HG03571 (cell line): ENCODE measurements around the gene DDIT3.
A peak's percentile ranks its signal among the peaks of the same experiment; 100 is the strongest.
"Not testable (repeated sequence)": the region's sequence is repeated elsewhere in the genome, so short reads cannot be mapped to it uniquely, and the experiment has no call there.

Source experiments
- ATAC-seq: cut with Tn5 transposase; IDR thresholded peaks from one replicate; pipeline ENCODE4 v1.9.1; 2021; ENCODE audit not compliant: unreplicated experiment

Gene DDIT3

DNA sequence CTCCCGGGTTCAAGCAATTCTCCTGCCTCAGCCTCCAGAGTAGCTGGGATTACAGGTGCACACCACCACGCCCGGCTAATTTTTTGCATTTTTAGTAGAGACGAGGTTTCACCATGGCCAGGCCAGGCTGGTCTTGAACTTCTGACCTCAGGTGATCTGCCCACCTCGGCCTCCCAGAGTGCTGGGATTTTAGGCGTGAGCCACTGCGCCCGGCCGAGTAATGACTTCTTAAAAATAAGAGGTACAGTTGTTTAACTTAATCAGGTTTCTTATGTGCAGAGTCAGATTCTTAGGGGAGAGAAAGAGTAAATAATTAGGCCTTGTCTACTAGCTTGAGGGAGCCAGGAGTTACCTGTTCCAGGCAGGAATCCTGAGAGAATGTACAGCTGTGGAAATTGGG lies 6.1 kb downstream of the DDIT3 start:
- not testable (repeated sequence) for ATAC-seq

DNA sequence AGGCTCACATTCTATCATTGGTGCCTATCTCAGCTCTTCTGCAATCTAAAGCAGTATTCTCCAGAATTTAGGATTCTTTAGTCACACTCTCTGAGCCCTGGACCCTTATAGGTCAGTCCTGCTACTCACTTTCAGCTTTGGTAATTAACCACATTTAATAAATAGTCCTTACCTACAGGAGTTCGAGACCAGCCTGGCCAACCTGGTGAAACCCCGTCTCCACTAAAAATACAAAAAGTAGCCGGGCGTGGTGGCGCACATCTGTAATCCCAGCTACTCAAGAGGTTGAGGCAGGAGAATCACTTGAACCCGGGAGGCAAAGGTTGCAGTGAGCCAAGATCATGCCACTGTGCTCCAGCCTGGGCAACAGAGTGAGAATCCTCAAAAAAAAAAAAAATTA lies 6.6 kb downstream of the DDIT3 start:
- not testable (repeated sequence) for ATAC-seq

DNA sequence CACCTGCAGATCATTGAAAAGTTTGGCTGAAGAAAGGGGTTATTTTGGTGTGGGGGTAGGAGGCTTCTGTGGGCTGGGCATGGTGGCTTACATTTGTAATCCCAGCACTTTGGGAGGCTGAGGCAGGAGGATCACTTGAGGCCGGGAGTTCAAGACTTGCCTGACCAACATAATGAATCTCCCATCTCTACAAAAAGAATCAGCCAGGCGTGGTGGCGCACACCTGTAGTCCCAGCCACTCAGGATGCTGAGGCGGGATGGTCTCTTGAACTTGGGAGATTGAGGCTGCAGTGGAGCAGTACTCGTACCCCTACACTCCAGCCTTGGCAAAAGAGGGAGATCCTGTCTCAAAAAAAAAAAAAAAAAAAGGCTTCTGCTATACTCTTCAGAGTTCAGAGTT lies 7.0 kb downstream of the DDIT3 start:
- no peak for ATAC-seq

DNA sequence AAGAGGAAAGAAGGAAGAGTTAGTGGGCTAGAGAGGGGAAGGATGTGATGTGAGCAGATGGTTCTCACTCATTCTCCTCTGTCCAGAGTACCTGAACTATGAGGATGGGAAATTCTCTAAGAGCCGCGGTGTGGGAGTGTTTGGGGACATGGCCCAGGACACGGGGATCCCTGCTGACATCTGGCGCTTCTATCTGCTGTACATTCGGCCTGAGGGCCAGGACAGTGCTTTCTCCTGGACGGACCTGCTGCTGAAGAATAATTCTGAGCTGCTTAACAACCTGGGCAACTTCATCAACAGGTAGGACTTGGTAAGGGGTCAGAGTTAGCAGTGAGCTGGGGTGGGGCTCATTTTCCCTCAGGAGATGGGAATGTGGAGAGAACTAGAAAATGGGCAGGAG lies 7.6 kb downstream of the DDIT3 start:
- ATAC-seq = no peak

DNA sequence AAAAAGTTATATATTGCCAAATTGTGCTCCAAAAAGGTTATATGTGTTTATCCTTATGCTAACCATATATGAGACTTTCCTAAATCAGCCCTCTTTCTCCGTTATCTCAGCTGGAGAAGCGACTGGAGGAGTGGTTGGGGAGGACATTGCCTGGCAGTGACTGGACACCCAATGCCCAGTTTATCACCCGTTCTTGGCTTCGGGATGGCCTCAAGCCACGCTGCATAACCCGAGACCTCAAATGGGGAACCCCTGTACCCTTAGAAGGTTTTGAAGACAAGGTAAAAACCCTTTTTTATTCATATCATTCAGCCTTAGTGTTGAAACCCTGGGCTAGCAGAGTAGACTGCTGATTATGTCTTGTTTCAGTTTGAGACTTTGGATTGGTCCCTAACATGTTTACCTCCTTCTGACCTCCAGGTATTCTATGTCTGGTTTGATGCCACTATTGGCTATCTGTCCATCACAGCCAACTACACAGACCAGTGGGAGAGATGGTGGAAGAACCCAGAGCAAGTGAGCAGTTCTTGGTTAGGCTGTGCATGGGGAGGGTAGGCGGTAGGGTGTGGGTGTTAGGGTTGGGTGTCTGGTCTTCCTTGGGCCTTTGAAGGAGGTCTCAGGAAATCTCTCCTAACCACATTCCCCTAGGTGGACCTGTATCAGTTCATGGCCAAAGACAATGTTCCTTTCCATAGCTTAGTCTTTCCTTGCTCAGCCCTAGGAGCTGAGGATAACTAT lies 8.6 kb downstream of the DDIT3 start:
- ATAC-seq = no peak

DNA sequence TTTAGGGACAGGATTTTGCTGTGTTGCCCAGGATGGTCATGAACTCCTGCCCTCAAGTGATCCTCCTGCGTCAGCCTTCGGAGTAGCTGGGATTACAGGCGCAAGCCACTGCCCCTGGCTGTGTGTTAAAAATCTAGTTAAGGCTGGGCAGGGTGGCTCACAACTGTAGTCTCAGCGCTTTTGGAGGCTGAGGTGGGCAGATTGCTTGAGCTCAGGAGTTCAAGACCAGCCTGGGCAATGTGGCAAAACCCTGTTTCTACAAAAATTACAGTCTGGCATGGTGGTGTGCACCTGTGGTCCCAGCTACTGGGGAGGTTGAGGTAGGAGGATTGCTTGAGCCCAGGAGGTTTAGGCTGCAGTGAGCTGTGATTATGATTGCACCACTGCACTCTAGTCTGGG lies 9.2 kb downstream of the DDIT3 start:
- ATAC-seq = no peak

DNA sequence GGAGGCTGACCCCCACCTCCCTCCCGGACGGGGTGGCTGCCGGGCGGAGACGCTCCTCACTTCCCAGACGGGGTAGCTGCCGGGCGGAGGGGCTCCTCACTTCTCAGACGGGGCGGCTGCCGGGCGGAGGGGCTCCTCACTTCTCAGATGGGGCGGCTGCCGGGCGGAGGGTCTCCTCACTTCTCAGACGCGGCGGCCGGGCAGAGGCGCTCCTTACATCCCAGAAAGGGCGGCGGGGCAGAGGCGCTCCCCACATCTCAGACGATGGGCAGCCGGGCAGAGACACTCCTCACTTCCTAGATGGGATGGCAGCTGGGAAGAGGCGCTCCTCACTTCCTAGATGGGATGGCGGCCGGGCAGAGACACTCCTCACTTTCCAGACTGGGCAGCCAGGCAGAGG lies 12.5 kb downstream of the DDIT3 start:
- ATAC-seq = not testable (repeated sequence)

DNA sequence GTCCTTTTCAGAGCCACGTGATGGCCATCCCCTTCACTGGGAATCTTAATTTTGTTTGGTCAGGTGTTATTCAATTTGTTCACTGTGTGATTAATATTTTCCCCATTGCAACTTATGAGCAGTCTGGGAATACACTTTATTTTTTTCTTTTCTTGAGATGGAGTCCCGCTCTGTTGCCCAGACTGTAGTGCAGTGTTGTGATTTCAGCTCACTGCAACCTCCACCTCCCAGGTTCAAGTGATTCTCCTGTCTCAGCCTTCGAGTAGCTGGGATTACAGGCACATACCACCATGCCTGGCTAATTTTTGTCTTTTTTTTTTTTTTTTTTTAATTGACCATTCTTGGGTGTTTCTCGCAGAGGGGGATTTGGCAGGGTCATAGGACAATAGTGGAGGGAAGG lies 13.8 kb downstream of the DDIT3 start:
- not testable (repeated sequence) for ATAC-seq

DNA sequence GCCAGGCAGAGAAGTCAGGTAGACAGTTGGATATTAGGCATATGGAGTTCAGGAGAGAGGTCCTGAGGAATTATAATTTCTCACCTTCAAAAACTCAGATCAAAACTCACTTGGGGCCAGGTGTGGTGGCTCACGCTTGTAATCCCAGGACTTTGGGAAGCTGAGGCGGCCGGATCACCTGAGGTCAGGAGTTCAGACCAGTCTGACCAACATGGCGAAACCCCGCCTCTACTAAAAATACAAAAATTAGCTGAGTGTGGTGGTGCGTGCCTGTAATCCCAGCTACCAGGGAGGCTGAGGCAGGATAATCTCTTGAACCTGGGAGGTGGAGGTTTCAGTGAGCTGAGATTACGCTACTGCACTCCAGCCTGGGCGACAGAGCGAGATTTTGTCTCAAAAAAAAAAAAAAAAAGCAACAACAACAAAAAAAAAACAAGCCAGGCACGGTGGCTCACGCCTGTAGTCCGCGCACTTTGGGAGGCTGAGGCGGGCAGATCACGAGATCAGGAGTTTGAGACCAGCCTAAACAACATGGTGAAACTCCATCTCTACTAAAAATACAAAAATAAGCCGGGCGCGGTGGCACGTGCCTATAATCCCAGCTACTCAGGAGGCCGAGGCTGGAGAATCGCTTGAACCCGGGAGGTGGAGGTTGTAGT lies 17.9 kb downstream of the DDIT3 start:
- ATAC-seq = not testable (repeated sequence)

DNA sequence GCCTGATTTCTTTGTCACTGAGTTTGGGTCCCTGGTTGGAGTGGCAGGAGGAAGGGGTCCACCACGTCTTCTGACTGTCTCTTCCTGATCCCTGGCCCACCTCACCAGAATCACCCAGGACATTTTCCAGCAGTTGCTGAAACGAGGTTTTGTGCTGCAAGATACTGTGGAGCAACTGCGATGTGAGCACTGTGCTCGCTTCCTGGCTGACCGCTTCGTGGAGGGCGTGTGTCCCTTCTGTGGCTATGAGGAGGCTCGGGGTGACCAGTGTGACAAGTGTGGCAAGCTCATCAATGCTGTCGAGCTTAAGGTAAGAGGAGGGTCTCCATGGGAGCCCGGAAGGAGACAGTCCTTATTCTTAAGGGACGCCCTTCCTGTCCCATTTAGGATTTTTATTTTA lies 20.1 kb downstream of the DDIT3 start:
- no peak for ATAC-seq

DNA sequence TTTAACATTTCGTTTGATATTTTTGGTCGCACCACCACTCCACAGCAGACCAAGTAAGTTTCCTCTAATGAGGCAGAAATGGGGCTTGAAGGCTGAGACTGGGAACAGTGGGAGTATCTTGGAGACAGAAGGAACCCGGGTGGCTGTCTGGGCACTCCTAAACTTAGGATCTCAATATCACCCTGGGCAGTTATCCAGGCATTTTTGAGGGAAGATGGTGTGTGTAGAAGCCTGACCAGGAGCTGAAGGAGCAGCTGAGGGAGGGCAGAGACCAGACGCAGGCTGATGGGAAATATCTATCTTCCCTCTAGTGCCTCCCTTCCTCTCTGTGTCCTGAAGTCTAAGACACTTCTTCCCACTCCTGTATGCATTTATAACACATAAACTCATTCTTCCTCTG lies 21.7 kb downstream of the DDIT3 start:
- ATAC-seq = no peak

DNA sequence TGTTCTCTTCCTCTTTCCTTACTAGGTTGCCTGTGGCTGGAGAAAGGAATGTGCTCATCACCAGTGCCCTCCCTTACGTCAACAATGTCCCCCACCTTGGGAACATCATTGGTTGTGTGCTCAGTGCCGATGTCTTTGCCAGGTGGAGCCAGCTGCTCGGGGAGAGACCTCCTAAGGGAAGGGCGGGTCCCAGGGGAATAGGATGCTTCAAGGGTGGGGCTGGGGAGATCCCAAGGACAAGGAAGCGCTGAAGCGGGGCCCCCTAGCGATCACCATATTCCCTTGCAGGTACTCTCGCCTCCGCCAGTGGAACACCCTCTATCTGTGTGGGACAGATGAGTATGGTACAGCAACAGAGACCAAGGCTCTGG lies 22.2 kb downstream of the DDIT3 start:
- ATAC-seq = no peak

DNA sequence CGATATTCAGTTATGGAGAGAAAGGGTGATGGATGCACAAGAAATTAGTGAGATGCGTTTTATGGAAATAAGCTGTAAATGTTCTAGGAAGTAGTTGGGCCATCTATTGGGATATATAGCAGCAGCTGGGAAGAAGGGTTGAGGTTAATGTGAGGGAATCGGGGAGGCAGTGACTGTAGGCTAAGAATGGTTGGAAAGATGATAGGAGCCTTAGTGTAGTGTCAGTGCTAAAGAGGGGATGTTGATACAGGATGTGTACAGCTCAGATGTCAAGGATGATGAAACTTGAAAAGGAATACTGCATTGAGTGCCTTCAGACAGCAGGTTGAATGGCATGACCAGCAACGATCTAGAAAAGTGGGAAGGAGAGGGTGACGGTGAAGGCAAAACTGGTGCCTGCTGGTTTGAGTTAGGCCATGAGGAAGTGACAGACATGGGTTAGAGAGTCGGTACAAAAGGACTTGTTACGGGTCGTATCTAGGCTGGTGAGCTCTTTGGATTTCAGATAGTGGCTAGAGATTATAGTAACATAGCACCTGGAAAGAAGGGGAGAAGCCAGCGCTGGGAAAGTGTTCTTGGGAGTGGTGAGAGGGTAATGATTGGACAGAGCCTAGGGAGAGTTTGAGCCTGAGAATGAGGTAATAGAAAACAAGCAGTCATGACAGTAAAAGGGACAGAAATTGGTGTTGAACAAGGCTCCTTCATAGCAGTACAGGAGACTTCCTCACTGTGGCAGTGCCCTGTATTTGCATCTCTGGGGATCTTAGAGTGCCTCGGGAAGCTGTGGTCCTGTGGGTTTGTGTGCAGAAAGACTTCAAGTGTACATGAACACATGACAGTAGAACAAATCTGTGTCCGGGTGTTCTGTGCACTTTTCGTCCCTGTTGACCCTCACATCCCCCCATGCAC lies 22.8 kb downstream of the DDIT3 start:
- ATAC-seq = no peak

DNA sequence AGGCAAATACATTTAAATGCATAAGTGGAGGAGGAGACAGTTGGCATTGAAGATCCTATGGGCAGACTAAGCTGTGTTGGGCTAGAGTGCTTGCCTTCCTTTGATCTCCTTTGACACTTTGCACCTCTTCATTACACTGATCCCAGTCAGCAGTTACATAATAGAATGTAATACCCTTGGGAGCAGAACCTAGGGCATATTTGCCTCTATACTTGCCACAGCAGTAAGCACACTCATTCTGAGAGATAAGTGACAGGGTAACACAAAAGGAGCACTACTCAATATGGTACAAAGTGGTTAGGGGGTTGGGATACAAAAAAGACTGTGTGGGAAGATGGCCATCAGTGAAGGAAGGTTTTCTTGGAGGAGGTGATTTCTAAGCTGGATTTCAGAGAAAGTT lies 23.5 kb downstream of the DDIT3 start:
- ATAC-seq = no peak

DNA sequence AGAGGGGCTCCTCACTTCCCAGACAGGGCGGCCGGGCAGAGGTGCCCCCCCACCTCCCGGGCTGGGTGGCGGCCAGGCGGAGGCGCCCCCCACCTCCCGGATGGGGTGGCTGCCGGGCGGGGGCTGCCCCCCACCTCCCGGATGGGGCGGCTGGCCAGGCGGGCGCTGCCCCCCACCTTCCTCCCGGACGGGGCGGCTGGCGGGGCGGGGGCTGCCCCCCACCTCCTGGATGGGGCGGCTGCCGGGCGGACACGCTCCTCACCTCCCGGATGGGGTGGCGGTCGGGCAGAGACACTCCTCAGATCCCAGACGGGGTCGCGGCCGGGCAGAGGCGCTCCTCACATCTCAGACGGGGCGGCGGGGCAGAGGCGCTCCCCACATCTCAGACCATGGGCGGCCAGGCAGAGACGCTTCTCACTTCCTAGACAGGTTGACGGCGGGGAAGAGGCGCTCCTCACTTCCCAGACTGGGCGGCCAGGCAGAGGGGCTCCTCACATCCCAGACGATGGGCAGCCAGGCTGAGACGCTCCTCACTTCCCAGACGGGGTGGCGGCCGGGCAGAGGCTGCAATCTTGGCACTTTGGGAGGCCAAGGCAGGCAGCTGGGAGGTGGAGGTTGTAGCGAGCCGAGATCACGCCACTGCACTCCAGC lies 25.1 kb downstream of the DDIT3 start:
- ATAC-seq = not testable (repeated sequence)

DNA sequence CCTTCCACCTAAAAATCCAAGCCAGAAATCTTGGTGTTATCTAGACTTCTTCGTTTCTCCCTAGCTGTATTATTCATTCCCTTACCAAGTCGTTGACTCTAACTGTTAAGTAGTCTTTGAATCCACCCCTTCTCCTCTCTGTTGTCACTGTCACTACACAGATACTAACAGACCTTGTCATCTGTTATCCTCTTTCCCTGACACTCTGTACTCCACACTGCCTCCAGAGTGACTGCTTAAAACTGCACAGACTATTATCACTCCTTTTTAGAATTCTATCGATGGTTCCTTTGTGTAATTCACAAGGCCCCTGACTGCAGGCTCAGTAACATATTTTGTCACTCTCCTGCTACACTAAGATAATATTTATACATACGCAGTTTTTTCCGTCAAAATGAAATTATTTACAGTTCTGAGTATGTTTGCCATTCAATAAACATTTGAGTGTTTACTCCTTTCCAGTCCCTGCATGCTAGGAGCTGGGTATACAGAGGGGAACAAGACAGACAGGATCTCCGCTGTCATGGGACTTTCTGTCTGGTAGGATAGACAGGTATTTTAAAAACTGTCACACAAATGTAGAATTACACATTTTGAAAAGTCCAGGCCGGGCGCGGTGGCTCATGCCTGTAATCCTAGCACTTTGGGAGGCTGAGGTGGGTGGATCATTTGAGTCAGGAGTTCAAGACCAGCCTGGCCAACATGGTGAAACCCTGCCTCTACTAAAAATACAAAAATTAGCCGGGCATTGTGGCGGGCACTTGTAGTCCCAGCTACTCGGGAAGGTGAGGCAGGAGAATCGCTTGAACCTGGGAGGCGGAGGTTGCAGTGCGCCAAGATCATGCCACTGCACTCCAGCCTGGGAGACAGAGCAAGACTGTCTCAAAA lies 28.7 kb downstream of the DDIT3 start:
- ATAC-seq = no peak

DNA sequence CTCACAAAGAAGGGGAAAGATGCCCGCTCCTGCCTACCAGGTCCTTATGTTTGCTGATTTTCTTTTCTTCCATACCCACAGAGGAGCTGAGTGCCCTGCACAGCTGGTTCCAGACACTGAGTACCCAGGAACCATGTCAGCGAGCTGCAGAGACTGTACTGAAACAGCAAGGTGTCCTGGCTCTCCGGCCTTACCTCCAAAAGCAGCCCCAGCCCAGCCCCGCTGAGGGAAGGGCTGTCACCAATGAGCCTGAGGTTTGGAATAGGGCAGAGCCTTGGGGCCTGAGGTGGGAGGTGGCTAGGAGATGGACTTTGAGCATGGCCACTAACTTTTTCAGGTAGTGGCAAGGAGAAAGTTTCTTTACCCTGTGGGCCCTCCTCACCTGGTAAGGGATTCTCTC lies 30.2 kb downstream of the DDIT3 start:
- ATAC-seq = no peak

DNA sequence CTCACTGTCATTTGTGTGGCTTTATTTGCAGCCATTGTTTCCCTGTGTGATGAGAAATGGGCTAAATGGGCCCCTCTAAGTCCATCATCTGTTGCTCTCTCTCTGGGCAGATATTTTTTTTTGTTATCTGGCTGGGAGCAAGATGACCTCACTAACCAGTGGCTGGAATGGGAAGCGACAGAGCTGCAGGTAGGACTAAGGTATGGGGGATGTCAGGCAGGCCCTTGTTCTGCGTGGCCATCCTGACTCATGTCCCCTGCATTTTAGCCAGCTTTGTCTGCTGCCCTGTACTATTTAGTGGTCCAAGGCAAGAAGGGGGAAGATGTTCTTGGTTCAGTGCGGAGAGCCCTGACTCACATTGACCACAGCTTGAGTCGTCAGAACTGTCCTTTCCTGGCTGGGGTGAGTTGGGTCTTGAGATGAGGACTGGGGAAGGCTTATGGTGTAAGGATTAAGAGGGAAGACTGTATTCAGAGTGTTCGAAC lies 31.1 kb downstream of the DDIT3 start:
- ATAC-seq = no peak

DNA sequence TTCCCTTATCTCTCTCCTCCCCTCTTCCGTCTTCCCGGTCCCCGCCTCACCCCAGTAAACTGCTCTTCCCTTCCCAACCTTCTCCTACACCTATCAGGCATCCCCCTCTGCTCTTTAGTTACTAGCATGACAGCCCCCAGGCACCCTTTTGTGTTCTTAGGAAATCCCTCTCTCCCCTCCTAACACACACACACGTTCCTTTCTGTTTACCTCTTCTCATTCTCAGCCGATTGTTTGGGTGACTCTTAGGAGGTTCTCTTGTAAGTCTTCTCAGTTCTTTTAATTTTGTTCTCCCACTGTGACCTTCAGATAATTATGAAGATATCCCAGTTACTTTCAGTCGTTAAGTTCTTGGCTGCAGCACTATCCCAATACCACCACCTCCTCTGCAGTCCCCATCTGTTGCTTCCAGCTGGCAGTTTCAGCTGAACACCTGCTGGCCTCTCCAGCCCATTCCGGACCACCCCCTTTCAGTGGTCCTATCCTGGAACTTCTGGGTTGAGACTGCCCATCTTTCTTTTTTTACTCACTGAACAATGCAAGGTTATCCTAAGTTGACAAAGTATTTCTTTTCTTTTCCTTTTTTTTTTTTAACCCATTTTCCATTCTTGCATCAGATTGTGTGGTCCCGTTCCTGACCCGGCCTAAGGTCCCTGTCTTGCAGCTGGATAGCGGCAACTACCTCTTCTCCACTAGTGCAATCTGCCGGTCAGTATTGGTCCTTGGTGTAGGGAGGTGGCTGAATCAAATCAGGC lies 31.7 kb downstream of the DDIT3 start:
- ATAC-seq = peak; percentile 1
